Esophagus muscularis mucosa (tissue), 4 donors: ENCODE results near the gene TASL.
"Not testable (repeated sequence)": the region's sequence is repeated elsewhere in the genome, so short reads cannot be mapped to it uniquely, and the experiment has no call there.

Source experiments
- EP300 ChIP-seq: sonication (generic); formaldehyde crosslinking; IDR thresholded peaks from one replicate; pipeline ENCODE4 v1.6.1; 2017; ENCODE audit warnings: antibody characterized with exemption
- POLR2A ChIP-seq: fragments of 450-650 bp; IDR thresholded peaks from one replicate; pipeline ENCODE4 v1.6.1; 2017; ENCODE audit warnings: antibody characterized with exemption, moderate library complexity, mild to moderate bottlenecking, low read depth
- TF ChIP-seq, protein P1 (sequence below), 3 experiments: fragments of 200-600 bp in 2 of 3; fragments of 450-650 bp in 1 of 3; sonication (generic) in 2 of 3; IDR thresholded peaks; one replicate each; pipeline ENCODE4 v1.5.1; 2017 to 2019; ENCODE audit warnings: antibody characterized with exemption in 3 of 3, mild to moderate bottlenecking in 2 of 3, moderate library complexity in 1 of 3

DNA sequence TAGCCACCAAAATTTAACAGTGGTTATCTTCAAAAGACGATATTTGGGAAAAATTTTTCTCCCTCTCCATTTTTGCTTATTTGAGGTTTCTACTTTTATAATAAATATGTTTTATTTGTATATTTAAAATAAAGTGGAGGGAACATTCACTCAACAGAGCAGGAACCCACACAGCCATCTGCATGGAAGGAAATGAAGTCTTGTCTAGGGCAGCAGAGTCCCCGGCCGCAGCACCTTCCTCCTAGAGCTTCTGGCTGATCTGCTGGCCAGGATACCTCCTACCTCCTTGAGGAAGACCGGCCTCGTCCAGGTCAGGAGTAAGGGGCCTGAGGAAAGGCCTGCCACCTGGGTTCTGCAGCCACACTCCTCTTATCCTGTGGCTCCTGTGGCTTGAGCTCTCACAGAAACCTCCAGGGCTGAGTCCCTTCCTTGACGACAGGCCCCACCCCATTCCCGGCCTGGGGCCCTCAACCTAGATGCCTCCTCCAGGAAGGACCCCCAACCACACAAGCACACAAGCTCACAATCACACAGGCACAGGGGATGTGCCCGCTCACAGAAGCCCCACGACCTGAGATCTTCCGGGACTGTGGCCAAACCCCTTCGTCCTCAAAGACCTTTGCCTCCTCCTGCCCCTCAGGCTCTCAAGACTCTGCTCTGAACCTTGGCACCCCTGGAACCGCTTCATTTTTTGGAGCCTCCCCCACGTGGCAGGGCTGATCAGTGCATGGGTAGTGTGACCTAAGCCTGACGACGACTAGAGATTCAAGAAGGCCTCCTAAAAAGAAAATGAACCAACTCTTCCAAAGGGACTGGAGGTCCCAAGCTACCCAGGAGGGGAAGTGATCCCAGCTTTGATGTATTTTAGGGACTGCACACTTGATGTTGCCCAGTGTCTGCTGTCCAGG is 23.0 kb upstream of the TASL start:
- TF ChIP-seq, protein P1, sequence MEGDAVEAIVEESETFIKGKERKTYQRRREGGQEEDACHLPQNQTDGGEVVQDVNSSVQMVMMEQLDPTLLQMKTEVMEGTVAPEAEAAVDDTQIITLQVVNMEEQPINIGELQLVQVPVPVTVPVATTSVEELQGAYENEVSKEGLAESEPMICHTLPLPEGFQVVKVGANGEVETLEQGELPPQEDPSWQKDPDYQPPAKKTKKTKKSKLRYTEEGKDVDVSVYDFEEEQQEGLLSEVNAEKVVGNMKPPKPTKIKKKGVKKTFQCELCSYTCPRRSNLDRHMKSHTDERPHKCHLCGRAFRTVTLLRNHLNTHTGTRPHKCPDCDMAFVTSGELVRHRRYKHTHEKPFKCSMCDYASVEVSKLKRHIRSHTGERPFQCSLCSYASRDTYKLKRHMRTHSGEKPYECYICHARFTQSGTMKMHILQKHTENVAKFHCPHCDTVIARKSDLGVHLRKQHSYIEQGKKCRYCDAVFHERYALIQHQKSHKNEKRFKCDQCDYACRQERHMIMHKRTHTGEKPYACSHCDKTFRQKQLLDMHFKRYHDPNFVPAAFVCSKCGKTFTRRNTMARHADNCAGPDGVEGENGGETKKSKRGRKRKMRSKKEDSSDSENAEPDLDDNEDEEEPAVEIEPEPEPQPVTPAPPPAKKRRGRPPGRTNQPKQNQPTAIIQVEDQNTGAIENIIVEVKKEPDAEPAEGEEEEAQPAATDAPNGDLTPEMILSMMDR (IDR thresholded peaks at IDR 0.05), result not testable (repeated sequence)
- TF ChIP-seq POLR2A, EP300: not testable (repeated sequence)
